ENCODE measurements around the gene IFI6.
"Not testable (repeated sequence)": the region's sequence is repeated elsewhere in the genome, so short reads cannot be mapped to it uniquely, and the experiment has no call there.

IFI6 gene

DNA sequence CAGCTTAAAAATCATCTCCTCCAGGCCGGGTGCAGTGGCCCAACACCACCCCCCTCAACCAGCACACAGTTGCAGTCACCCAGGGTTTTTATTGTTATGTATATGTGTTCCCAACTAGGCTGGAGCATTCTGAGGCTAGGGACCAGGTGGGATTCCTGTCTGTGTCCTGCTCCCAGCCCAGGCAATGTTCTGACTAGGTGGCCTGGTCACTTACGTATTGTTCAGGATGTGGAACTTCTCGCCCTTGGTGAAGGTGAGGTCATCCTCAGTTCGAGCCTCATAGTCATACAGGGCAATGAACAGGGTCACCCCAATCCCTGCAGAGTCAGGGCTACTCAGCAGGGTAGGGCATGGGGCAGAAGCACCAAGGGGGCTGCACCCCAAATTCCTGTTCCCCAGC lies 49.2 kb downstream of the IFI6 start:
- H3K27me3 ChIP-seq (ENCODE audit: control insufficient read depth, insufficient read depth, low read length) = no peaks in the 10 kb centered on the region
- no peak overlapping the region for H3K9ac ChIP-seq (ENCODE audit: low read depth, low read length)
- H3K4me3 ChIP-seq (ENCODE audit: low read depth, low read length) = no peak overlapping the region
- H3K4me1 ChIP-seq (ENCODE audit: control insufficient read depth, insufficient read depth, low read length) = peaks cover 8% of the 10 kb centered on the region
- no peaks in the 10 kb centered on the region for H3K9me3 ChIP-seq (ENCODE audit: control insufficient read depth, insufficient read depth, low read length)
- H3K36me3 ChIP-seq (ENCODE audit: control insufficient read depth, insufficient read depth, low read length) = no peaks in the 10 kb centered on the region

DNA sequence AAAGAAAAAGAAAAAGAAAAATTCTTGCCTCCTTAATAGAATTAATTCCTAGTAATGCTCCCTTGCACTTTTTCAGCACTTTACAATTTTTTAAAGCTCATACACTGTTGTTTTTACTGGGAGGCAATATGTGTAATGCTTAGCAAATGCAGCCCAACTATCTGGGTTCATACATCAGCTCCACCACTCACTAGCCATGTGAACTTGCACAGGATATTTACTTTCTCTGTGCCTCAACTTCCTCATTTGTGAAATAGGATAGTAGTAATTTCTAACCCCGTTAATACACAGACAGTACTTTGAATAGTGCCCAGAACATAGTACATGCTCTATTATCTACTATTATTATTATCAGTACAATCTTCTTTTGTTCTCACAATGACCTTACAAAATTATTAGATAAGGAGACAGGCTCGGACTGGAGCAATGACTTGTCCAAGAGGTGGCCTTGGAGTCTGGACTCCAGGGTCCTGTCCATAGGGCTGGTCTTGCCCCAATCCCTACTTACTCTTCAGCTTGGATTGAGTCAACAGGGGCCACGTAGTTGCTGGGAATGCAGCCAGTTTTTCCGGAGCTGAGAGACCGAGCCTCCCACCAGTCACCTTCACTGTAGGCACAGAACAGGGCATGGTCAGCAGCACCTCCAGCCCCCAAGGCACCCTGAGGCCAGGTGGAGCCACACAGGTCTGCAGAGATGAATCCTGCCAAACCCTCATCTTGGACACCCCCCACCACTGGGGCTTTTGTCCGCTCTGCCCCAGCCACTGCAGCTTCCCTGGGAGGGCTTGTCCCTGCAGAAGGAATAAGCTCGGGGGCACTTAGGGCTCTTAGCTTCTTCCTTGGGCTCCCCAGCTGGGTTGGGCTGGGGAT lies 50.7 kb downstream of the IFI6 start:
- Histone ChIP-seq H3K4me3 (ENCODE audit: low read depth, low read length) (no peak overlapping the region), H3K27me3 (ENCODE audit: control insufficient read depth, insufficient read depth, low read length) (no peaks in the 10 kb centered on the region), H3K36me3 (ENCODE audit: control insufficient read depth, insufficient read depth, low read length) (no peaks in the 10 kb centered on the region), H3K9me3 (ENCODE audit: control insufficient read depth, insufficient read depth, low read length) (no peaks in the 10 kb centered on the region), H3K9ac (ENCODE audit: low read depth, low read length) (no peak overlapping the region), H3K4me1 (ENCODE audit: control insufficient read depth, insufficient read depth, low read length) (peaks cover 8% of the 10 kb centered on the region)

DNA sequence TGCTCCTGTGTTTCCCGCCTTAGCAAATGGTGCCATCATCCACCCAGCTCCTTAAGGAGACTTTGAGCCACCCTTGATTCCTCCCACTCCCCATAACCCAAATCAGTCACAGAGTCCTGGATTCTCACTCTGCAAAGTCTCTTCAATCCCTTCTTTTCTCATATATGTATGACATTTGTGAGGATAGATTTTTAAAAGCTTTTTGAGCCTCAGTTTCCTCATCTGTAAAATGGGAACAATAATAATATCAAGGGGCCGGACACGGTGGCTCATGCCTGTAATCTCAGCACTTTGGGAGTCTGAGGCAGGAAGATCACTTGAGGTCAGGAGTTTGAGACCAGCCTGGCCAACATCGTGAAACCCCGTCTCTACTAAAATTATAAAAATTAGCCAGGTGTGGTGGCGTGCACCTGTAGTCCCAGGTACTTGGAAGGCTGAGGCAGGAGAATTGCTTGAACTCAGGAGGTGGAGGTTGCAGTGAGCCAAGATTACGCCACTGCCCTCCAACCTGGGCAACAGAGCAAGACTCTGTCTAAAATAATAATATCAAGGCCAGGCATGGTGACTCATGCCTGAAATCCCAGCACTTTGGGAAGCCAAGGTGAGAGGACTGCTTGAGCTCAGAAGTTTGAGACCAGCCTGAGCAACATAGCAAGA lies 52.1 kb downstream of the IFI6 start:
- H3K4me3 ChIP-seq (ENCODE audit: low read depth, low read length) = not testable (repeated sequence)

DNA sequence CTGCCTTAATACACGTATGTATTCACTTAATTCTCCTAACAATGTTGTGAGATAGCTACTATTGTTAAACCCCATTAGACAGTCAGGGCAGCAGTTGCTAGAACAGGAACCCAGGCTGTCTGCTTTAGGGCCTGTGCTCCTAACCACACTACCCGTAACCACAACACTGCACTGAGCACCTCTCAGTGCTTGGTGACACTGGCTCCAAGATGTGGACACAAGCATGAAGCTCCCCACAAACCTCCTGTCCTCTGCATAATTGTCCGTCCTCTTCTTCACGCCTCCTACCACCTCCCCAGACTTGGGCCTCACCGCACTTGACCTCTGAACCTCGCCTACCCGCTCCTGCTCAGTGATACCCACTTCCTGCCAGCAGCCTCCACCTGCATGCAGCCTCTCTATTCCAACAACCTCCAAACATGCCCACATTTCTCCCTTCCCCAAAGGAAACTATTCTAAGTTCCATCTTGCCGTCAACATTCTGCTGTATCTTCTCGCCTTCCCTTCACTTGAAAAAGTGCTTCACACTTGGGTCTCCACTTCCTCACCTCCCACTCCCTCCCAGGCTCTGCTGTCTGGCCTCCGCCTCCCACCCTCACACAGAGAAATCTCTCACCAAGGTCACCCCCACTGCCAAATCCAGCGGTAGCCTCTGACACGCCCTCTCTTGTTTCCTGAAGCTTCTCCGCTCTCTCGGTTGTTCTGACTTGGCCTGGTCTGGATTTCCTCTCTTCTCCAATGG lies 53.5 kb downstream of the IFI6 start:
- H3K9ac ChIP-seq (ENCODE audit: low read depth, low read length) = no peak overlapping the region
- peaks cover 8% of the 10 kb centered on the region for H3K4me1 ChIP-seq (ENCODE audit: control insufficient read depth, insufficient read depth, low read length)
- no peaks in the 10 kb centered on the region for H3K36me3 ChIP-seq (ENCODE audit: control insufficient read depth, insufficient read depth, low read length)
- no peak overlapping the region for H3K4me3 ChIP-seq (ENCODE audit: low read depth, low read length)
- H3K9me3 ChIP-seq (ENCODE audit: control insufficient read depth, insufficient read depth, low read length) = no peaks in the 10 kb centered on the region
- H3K27me3 ChIP-seq (ENCODE audit: control insufficient read depth, insufficient read depth, low read length) = peaks cover 8% of the 10 kb centered on the region

More for the DNA sequence above, 52.1 kb downstream of the IFI6 start:
- not testable (repeated sequence) for H3K27me3 ChIP-seq (ENCODE audit: control insufficient read depth, insufficient read depth, low read length); H3K9ac ChIP-seq (ENCODE audit: low read depth, low read length); H3K9me3 ChIP-seq (ENCODE audit: control insufficient read depth, insufficient read depth, low read length); H3K4me1 ChIP-seq (ENCODE audit: control insufficient read depth, insufficient read depth, low read length); H3K36me3 ChIP-seq (ENCODE audit: control insufficient read depth, insufficient read depth, low read length)

DNA sequence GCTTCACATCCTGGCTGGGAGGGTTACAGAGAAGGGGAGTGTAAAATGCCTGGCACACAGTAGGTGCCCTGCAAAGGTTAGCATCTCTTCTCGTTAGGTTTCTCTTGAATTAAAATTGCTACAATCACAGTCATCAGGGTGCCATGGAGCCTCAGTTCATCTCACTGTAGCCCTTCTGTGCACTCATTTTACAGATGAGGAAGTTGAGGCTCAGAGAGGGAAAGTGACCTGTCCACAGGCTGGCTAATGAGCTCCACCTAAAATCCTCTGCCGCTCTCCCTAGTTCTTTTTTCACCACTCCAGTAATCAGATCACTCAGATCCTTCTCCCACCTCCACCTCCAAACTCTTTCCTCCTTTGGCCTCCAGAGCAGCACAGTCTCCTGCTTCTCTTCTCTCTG lies 54.6 kb downstream of the IFI6 start:
- Histone ChIP-seq H3K4me3 (ENCODE audit: low read depth, low read length) (no peak overlapping the region), H3K36me3 (ENCODE audit: control insufficient read depth, insufficient read depth, low read length) (no peaks in the 10 kb centered on the region), H3K4me1 (ENCODE audit: control insufficient read depth, insufficient read depth, low read length) (peaks cover 2% of the 10 kb centered on the region)

DNA sequence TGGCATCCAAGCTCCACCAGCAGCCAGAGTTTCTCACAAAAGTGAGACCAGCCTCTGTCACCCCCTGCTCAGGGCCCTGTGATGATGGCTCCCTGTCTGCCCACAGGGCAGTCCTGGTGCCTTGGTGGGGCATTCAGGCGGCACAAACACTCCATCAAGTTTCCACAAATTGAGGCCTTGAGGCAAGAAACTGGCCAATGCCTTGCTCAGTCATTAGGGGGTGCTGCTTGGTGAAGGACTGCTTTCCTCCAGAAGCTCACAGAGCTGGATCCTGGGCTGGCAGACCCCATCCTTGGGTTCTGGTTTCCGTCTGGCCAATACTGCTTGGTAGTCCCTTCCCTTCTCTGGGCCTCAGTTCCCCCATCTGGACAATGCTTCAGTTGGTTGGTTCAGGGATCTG lies 55.6 kb downstream of the IFI6 start:
- Histone ChIP-seq H3K9ac (ENCODE audit: low read depth, low read length) (no peak overlapping the region), H3K4me3 (ENCODE audit: low read depth, low read length) (no peak overlapping the region), H3K27me3 (ENCODE audit: control insufficient read depth, insufficient read depth, low read length) (peaks cover 8% of the 10 kb centered on the region), H3K9me3 (ENCODE audit: control insufficient read depth, insufficient read depth, low read length) (no peaks in the 10 kb centered on the region), H3K36me3 (ENCODE audit: control insufficient read depth, insufficient read depth, low read length) (no peaks in the 10 kb centered on the region), H3K4me1 (ENCODE audit: control insufficient read depth, insufficient read depth, low read length) (no peaks in the 10 kb centered on the region)

More for the DNA sequence above, 54.6 kb downstream of the IFI6 start:
- peaks cover 8% of the 10 kb centered on the region for H3K27me3 ChIP-seq (ENCODE audit: control insufficient read depth, insufficient read depth, low read length)
- no peaks in the 10 kb centered on the region for H3K9me3 ChIP-seq (ENCODE audit: control insufficient read depth, insufficient read depth, low read length)
- H3K9ac ChIP-seq (ENCODE audit: low read depth, low read length) = no peak overlapping the region

Measured in iPS-15b (cell line).